ENCODE data around the gene RNASE11. TPM values are rescaled to one million over a fixed set of nuclear protein-coding genes. Genes with fewer than 3 reads are reported as not detected.

Gene RNASE11
- total RNA-seq, 1 donor from 2014 or later, result not detected

DNA sequence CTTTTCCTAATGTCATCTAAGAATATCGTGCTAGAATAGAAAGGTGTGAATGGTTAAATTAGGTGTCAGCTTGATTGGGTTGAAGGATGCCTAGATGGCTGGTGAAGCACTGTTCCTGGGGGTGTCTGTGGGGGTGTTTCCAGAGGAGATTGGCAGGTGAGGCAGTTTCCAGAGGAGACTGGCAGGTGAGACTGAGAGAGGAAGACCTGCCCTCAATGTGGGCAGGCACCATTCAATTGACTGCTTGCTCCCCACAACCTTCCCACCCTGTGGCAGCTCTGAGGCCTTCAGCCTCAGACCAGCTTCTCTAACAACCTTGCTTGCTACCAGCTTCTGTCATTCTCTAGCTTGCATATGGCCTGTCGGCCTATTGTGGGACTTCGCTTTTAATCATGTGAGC lies 36.2 kb downstream of the RNASE11 start:
- no peak overlapping the region for H3K27ac Mint-ChIP-seq
- H3K27me3 Mint-ChIP-seq (ENCODE audit: insufficient read depth, low read depth), result peaks cover 2% of the 10 kb centered on the region
- H3K36me3 ChIP-seq, result no peaks in the 10 kb centered on the region
- H3K9me3 Mint-ChIP-seq, result no peaks in the 10 kb centered on the region
- H3K79me2 ChIP-seq (ENCODE audit: low read depth), result no peaks in the 10 kb centered on the region
- H3K4me1 ChIP-seq, result no peaks in the 10 kb centered on the region
- no peak overlapping the region for H3K4me3 ChIP-seq
- no peaks in the 10 kb centered on the region for H4K20me1 ChIP-seq (ENCODE audit: low read depth)
- no peak overlapping the region for H3K9ac ChIP-seq
- DNase-seq (ENCODE audit: low spot score), result no peak
- H3K4me2 ChIP-seq, result no peak overlapping the region
- TF ChIP-seq, protein P1, sequence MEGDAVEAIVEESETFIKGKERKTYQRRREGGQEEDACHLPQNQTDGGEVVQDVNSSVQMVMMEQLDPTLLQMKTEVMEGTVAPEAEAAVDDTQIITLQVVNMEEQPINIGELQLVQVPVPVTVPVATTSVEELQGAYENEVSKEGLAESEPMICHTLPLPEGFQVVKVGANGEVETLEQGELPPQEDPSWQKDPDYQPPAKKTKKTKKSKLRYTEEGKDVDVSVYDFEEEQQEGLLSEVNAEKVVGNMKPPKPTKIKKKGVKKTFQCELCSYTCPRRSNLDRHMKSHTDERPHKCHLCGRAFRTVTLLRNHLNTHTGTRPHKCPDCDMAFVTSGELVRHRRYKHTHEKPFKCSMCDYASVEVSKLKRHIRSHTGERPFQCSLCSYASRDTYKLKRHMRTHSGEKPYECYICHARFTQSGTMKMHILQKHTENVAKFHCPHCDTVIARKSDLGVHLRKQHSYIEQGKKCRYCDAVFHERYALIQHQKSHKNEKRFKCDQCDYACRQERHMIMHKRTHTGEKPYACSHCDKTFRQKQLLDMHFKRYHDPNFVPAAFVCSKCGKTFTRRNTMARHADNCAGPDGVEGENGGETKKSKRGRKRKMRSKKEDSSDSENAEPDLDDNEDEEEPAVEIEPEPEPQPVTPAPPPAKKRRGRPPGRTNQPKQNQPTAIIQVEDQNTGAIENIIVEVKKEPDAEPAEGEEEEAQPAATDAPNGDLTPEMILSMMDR (IDR thresholded peaks at IDR 0.05), result no peak
- TF ChIP-seq EZH2 (IDR thresholded peaks at IDR 0.05) (no peak), EZH2phosphoT487 (IDR thresholded peaks at IDR 0.05) (no peak)
- no peak overlapping the region for H2AFZ ChIP-seq (replicated peaks)
- H3F3A ChIP-seq (ENCODE audit: low read depth), result no peaks in the 10 kb centered on the region
- H3K4me1 Mint-ChIP-seq, result no peaks in the 10 kb centered on the region
- H3K36me3 Mint-ChIP-seq, result no peaks in the 10 kb centered on the region
- H3K27ac ChIP-seq, result no peak overlapping the region
- no peaks in the 10 kb centered on the region for H3K9me3 ChIP-seq (ENCODE audit: low read depth)
- H3K27me3 ChIP-seq, result no peaks in the 10 kb centered on the region
- H3K4me3 Mint-ChIP-seq, result no peak overlapping the region

DNA sequence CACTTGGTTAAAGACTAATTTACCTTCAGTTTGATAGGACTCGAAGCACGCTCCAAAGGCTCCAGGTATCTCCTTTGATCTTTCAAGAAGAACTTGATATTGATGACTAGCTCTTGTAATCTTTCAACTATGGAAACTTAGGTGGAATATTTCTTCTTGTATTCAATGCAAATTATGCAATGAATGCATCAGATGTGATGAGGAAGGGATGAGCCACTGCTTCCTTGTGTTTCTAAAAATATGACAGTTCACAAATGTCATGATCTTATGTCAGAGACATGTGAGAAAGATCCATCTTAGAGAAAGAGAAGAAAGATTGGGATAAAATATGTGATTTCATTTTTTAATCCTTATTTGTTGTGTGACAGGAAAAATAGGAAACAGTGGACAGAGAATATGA lies 36.9 kb downstream of the RNASE11 start:
- no peaks in the 10 kb centered on the region for H3K36me3 Mint-ChIP-seq
- Histone ChIP-seq H4K20me1 (ENCODE audit: low read depth) (no peaks in the 10 kb centered on the region), H2AFZ (replicated peaks) (no peak overlapping the region), H3K27ac (no peak overlapping the region), H3K36me3 (no peaks in the 10 kb centered on the region), H3K9me3 (ENCODE audit: low read depth) (no peaks in the 10 kb centered on the region), H3K4me3 (no peak overlapping the region), H3K4me2 (no peak overlapping the region), H3F3A (ENCODE audit: low read depth) (no peaks in the 10 kb centered on the region), H3K27me3 (no peaks in the 10 kb centered on the region), H3K79me2 (ENCODE audit: low read depth) (no peaks in the 10 kb centered on the region), H3K9ac (no peak overlapping the region), H3K4me1 (no peaks in the 10 kb centered on the region)
- TF ChIP-seq EZH2phosphoT487 (IDR thresholded peaks at IDR 0.05), result no peak
- TF ChIP-seq EZH2 (IDR thresholded peaks at IDR 0.05), result no peak
- TF ChIP-seq, protein P1 (IDR thresholded peaks at IDR 0.05), result no peak
- H3K4me3 Mint-ChIP-seq, result no peak overlapping the region
- no peak overlapping the region for H3K27ac Mint-ChIP-seq
- peaks cover 2% of the 10 kb centered on the region for H3K27me3 Mint-ChIP-seq (ENCODE audit: insufficient read depth, low read depth)
- DNase-seq (ENCODE audit: low spot score), result no peak
- no peaks in the 10 kb centered on the region for H3K9me3 Mint-ChIP-seq
- H3K4me1 Mint-ChIP-seq, result no peaks in the 10 kb centered on the region

DNA sequence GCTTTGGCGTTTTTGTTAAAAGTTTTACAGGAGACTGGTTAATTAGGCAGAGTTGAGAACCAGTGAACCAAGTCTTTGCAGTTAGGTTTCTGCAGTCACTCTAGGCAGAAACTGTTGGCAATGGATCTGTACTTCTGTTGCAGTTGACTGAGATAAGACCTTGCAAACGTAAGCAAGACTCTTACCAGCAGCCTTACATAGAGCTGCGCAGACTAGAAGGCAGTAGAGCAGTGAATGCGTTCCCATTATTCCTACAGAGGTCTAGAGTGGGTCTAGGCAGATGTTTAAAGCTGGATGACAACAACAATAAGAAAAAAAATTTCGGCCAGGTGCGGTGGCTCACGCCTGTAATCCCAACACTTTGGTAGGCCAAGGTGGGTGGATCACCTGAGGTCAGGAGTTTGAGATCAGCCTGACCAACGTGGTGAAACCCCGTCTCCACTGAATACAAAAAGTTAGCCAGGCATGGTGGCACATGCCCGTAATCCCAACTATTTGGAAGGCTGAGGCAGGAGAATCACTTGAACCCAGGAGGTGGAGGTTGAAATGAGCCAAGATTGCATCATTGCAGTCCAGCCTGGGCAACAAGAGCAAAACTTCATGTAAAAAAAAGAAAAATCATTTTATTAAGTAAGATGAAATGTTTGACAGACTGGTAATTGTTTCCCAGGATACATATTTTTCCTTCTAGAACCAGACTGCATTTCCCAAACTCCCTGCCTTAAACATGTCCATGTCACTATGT lies 39.2 kb downstream of the RNASE11 start:
- Histone ChIP-seq H4K20me1 (ENCODE audit: low read depth) (no peaks in the 10 kb centered on the region), H3K27me3 (no peaks in the 10 kb centered on the region), H3K4me2 (no peak overlapping the region), H3K4me3 (no peak overlapping the region), H3K9ac (no peak overlapping the region), H3K79me2 (ENCODE audit: low read depth) (no peaks in the 10 kb centered on the region), H3K4me1 (no peaks in the 10 kb centered on the region), H3K36me3 (no peaks in the 10 kb centered on the region), H3K9me3 (ENCODE audit: low read depth) (no peaks in the 10 kb centered on the region), H3K27ac (no peak overlapping the region), H3F3A (ENCODE audit: low read depth) (no peaks in the 10 kb centered on the region), H2AFZ (replicated peaks) (no peak overlapping the region)
- Mint-ChIP-seq H3K27me3 (ENCODE audit: insufficient read depth, low read depth) (peaks cover 2% of the 10 kb centered on the region), H3K27ac (no peak overlapping the region), H3K36me3 (no peaks in the 10 kb centered on the region), H3K4me1 (no peaks in the 10 kb centered on the region), H3K9me3 (no peaks in the 10 kb centered on the region), H3K4me3 (no peak overlapping the region)
- TF ChIP-seq, protein P1 (IDR thresholded peaks at IDR 0.05), result no peak
- TF ChIP-seq EZH2 (IDR thresholded peaks at IDR 0.05) (no peak), EZH2phosphoT487 (IDR thresholded peaks at IDR 0.05) (no peak)
- no peak for DNase-seq (ENCODE audit: low spot score)

All from neural progenitor cell (in vitro differentiated cells).